ENCODE data around the gene CCDC102A. TPM values are rescaled to one million over a fixed set of nuclear protein-coding genes. Genes with fewer than 3 reads are reported as not detected.

The CCDC102A gene
- total RNA-seq, 1 experiment from 2014 or later, result 5.2 TPM

DNA sequence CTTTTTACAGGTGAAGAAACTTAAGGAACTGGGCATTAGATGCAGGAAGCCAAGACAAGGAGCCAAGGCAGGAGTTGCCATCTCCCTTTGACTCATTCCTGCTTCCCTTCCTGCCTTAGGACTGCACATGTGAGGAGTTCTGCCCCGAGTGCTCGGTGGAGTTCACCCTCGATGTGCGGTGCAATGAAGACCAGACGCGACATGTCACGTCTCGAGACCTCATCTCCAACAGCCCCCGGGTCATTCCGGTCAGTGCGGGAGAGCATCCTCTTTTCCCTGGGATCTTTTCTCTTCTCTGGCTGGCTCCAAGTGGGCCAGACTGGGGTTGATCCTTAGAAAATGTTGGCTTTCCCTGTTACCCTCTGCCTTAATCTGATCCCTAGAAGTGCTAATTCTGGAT is 67.3 kb downstream of the CCDC102A start:
- H3K9me3 Mint-ChIP-seq, result no peaks in the 10 kb centered on the region
- peaks cover 30% of the 10 kb centered on the region for H3K4me1 Mint-ChIP-seq
- ATAC-seq, result no peak
- H3K27ac Mint-ChIP-seq, result no peak overlapping the region
- no peak for DNase-seq (ENCODE audit: low spot score)
- H3K27me3 Mint-ChIP-seq (ENCODE audit: low read depth), result no peaks in the 10 kb centered on the region
- H3K4me3 Mint-ChIP-seq, result no peak overlapping the region
- POLR2A ChIA-PET, result no interaction called here
- peaks cover 64% of the 10 kb centered on the region for H3K36me3 Mint-ChIP-seq
- TF ChIP-seq NR2C2 (CRISPR knock-in tag; IDR thresholded peaks at IDR 0.05), result no peak
- TF ChIP-seq, protein P1, sequence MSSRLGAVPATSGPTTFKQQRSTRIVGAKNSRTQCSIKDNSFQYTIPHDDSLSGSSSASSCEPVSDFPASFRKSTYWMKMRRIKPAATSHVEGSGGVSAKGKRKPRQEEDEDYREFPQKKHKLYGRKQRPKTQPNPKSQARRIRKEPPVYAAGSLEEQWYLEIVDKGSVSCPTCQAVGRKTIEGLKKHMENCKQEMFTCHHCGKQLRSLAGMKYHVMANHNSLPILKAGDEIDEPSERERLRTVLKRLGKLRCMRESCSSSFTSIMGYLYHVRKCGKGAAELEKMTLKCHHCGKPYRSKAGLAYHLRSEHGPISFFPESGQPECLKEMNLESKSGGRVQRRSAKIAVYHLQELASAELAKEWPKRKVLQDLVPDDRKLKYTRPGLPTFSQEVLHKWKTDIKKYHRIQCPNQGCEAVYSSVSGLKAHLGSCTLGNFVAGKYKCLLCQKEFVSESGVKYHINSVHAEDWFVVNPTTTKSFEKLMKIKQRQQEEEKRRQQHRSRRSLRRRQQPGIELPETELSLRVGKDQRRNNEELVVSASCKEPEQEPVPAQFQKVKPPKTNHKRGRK (CRISPR knock-in tag; IDR thresholded peaks at IDR 0.05; ENCODE audit: borderline replicate concordance), result no peak
- no peak for TF ChIP-seq SMAD4 (CRISPR knock-in tag; IDR thresholded peaks at IDR 0.05)
- TF ChIP-seq JAZF1 (CRISPR knock-in tag; IDR thresholded peaks at IDR 0.05), result no peak
- no peak for TF ChIP-seq NFATC4 (CRISPR knock-in tag; IDR thresholded peaks at IDR 0.05)
- no peak for TF ChIP-seq ZNF396 (CRISPR knock-in tag; IDR thresholded peaks at IDR 0.05; ENCODE audit: borderline replicate concordance)
- no peak for TF ChIP-seq FOXJ3 (CRISPR knock-in tag; IDR thresholded peaks at IDR 0.05; ENCODE audit: borderline replicate concordance)
- TF ChIP-seq PRRX2 (CRISPR knock-in tag; IDR thresholded peaks at IDR 0.05), result no peak
- TF ChIP-seq JUN (CRISPR knock-in tag; IDR thresholded peaks at IDR 0.05), result no peak
- no peak for TF ChIP-seq GABPB1 (CRISPR knock-in tag; IDR thresholded peaks at IDR 0.05)
- no peak for TF ChIP-seq OVOL2 (CRISPR knock-in tag; IDR thresholded peaks at IDR 0.05; ENCODE audit: borderline replicate concordance)
- TF ChIP-seq, protein P2, sequence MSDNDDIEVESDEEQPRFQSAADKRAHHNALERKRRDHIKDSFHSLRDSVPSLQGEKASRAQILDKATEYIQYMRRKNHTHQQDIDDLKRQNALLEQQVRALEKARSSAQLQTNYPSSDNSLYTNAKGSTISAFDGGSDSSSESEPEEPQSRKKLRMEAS (CRISPR knock-in tag; IDR thresholded peaks at IDR 0.05), result no peak
- TF ChIP-seq FOXK1 (CRISPR knock-in tag; IDR thresholded peaks at IDR 0.05), result no peak
- CTCF ChIA-PET, result no interaction called here

GRCh38 chr16:57468346-57468745 is 68.0 kb downstream of the CCDC102A start:
- POLR2A ChIA-PET, result no interaction called here
- ATAC-seq (no peak), DNase-seq (ENCODE audit: low spot score) (no peak)
- Mint-ChIP-seq H3K4me1 (peaks cover 33% of the 10 kb centered on the region), H3K9me3 (no peaks in the 10 kb centered on the region), H3K27ac (no peak overlapping the region), H3K27me3 (ENCODE audit: low read depth) (no peaks in the 10 kb centered on the region), H3K4me3 (no peak overlapping the region), H3K36me3 (peaks cover 70% of the 10 kb centered on the region)
- CTCF ChIA-PET, result no interaction called here
- TF ChIP-seq MXD4 (CRISPR knock-in tag; IDR thresholded peaks at IDR 0.05; ENCODE audit: borderline replicate concordance), result no peak
- no peak for TF ChIP-seq GTF2I (CRISPR knock-in tag; conservative IDR thresholded peaks at IDR 0.05)
- TF ChIP-seq PRRX2 (CRISPR knock-in tag; IDR thresholded peaks at IDR 0.05), result no peak
- TF ChIP-seq JAZF1 (CRISPR knock-in tag; IDR thresholded peaks at IDR 0.05), result no peak
- TF ChIP-seq, protein P3, sequence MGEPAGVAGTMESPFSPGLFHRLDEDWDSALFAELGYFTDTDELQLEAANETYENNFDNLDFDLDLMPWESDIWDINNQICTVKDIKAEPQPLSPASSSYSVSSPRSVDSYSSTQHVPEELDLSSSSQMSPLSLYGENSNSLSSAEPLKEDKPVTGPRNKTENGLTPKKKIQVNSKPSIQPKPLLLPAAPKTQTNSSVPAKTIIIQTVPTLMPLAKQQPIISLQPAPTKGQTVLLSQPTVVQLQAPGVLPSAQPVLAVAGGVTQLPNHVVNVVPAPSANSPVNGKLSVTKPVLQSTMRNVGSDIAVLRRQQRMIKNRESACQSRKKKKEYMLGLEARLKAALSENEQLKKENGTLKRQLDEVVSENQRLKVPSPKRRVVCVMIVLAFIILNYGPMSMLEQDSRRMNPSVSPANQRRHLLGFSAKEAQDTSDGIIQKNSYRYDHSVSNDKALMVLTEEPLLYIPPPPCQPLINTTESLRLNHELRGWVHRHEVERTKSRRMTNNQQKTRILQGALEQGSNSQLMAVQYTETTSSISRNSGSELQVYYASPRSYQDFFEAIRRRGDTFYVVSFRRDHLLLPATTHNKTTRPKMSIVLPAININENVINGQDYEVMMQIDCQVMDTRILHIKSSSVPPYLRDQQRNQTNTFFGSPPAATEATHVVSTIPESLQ (CRISPR knock-in tag; IDR thresholded peaks at IDR 0.05), result no peak
- no peak for TF ChIP-seq AR (CRISPR knock-in tag; IDR thresholded peaks at IDR 0.05)
- no peak for TF ChIP-seq RELA (CRISPR knock-in tag; IDR thresholded peaks at IDR 0.05; ENCODE audit: borderline replicate concordance)
- TF ChIP-seq TEAD1 (CRISPR knock-in tag; IDR thresholded peaks at IDR 0.05), result no peak

All from WTC11 (cell line).